Stimulated activated CD4-positive, alpha-beta T cell treated with anti-CD3 and anti-CD28 coated beads, Interleukin-15, amount 100 ng/mL, for 48 hours (primary cell): Measurements from ENCODE around the gene PTPN4.

Experiments used
- DNase-seq, 2 donors: peaks; one replicate each; pipeline ENCODE4 v3.0.0-alpha.2; 2020; ENCODE audit warnings: low read depth in 2 of 2

Gene PTPN4

DNA sequence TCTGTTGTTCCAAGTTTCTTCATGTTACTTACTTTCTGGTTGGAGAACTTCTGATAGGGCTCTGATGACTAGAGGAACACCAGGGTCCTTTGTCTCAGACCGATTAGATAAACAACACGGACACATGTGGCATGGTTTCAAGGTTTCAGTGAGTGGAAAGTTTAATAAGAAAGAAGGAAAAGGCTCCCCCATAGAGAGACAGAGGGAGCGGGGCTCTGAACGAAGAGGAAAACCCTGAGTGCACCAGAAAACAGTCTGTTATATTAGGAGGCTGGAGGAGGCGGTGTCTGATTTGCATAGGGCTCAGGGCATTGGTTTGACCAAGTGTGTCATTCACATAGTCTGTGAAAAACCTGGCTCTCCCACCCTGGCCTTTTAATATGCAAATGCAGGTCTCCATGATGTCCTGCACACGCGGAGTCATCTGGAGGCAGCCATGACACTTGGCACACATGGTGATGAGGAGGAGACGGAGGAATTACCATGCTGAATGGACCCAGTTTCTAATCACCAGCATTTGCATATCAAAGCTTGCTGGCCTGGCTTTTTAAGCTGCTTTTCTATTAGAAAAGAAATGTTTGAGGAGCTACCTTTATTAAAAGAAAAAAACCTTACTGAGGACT, 94.2 kb downstream of the PTPN4 start:
- no peak for DNase-seq

DNA sequence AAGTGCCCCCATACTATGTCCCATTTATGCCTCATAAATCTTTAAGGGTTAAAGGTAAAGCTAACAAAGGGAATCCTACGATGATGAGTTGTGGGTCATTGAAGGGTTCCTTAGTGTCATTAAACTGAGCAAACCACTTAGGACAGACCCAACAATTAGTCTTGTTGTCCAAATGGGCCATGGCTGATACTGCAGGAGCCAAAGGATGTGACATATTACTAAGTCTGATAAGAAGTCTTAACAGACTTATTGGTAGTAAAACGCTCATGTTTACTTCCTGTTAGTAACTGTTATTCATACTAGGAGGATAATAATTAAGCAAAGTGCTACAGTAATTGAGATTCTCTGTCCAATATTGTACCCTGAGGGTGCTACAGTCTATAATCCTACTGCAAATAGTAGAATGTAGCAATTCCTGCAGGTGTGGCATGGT, 96.8 kb downstream of the PTPN4 start:
- DNase-seq = no peak

DNA sequence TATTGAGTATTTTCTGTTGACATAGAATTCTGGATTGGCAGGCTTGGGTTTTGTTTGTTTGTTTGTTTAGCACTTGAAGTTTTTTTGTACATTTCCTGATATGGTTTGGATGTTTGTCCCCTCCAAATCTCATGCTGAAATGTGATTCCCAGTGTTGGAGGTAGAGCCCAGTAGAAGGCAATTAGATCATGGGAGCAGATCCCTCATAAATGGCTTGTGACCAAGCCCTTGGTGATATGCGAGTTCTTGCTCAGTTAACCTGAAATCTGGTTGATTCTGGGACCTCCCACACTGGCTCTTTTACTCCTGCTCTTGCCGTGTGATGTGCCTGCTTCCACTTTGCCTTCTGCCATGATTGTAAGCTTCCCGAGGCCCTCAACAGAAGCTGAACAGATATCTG, 98.0 kb downstream of the PTPN4 start:
- DNase-seq = no peak

DNA sequence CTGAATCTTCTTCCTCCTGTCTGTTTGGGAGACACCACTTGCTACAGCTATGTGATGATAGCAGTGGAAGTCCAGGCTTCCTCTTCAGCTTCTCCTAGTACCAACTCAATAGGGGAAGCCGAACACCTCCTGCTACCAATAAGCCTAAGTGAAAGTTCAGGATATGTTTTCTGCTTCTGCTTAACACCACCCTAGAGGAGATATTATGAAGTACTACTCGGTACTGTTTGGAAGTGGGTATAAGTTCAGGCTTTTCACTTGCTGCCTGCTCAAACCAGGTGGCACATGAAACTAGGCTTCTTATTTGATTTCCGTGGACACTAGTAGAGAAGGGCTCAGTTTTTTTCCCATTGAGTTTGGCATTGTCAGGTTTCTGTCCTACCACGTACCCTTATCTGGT, 99.8 kb downstream of the PTPN4 start:
- no peak for DNase-seq

DNA sequence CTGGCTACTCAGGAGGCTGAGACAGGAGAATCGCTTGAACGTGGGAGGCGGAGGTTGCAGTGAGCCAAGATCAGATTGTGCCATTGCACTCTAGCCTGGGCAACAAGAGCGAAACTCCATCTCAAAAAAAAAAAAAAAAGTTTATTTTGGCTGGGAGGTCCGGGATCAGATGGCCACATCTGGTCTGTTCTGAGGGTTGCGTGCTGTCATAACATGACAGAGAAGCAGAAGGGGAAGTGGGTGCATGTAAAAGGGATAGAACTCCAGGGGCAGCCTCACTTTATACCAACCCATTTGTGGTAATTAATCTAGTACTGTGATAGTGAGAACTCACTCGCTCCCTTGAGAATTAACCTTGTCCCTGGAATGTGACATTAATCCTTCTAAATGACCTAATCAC, 101.2 kb downstream of the PTPN4 start:
- DNase-seq = no peak

DNA sequence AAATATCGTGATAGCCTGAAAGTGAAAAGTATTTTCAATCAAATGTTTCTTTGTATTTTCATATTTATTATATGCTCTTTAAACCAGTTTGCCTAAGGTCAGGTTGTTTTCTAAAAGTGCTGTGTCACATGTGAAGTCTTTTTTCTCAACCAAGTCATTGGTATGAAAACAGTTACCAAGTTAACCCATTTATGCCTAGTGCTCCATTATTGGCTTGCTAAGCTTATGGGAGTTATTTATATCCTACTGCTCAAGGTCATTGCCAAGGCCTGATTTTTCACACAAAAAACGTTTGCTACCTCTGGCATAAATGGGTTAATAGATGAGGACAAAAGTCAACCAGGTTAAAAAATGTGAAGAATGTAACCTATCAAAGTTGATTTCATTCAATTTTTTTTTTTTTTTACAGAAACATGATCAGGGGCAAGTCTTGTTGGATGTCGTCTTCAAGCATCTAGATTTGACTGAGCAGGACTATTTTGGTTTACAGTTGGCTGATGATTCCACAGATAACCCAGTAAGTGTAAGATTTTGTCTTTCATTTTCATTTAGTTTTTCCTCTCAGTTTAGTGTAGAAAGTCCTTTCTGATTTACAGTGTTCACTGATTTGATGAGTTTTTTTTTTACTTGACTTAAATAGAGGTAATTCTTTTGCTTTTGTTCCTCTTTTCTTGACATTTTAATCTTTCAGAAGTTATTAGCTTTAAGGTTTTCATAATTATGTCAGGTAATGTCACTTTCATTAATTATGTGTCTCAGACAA, 102.6 kb downstream of the PTPN4 start:
- no peak for DNase-seq

DNA sequence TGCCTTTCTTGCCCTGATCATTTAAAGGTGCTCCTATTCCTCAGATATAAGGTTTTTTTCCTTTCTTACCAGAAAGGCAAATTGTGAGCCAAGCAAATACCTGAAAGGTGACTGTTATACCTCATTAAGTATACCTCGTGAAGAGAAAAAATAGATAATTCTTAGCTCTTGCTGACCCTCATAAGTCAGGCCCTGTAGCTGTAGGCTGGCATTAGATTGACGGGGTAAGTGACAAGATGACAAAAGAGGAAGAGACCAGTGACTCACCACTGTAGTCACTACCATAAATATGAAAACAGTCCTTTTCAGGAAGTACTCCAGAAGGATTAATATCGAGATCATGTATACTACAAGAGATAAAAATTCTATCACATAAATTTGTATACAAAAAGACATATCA, 104.6 kb downstream of the PTPN4 start:
- no peak for DNase-seq

DNA sequence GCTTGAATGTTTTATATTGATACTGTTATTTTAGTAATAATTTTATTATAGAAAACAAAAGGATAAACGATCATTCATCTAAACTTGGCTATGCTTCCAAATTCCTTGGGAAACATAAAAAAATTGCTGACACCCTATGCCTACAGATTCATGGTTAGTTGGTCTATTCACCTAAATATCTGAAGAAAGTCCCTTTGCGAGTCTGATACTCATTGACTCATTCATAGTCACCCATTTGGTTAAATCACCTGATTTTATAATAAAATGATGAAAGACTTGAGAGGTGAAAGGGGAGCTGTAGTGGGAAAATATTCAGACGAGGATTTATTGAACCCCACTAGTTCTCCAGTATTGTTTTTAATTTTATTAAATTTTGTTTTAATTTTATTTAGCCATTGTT, 112.0 kb downstream of the PTPN4 start:
- no peak for DNase-seq

DNA sequence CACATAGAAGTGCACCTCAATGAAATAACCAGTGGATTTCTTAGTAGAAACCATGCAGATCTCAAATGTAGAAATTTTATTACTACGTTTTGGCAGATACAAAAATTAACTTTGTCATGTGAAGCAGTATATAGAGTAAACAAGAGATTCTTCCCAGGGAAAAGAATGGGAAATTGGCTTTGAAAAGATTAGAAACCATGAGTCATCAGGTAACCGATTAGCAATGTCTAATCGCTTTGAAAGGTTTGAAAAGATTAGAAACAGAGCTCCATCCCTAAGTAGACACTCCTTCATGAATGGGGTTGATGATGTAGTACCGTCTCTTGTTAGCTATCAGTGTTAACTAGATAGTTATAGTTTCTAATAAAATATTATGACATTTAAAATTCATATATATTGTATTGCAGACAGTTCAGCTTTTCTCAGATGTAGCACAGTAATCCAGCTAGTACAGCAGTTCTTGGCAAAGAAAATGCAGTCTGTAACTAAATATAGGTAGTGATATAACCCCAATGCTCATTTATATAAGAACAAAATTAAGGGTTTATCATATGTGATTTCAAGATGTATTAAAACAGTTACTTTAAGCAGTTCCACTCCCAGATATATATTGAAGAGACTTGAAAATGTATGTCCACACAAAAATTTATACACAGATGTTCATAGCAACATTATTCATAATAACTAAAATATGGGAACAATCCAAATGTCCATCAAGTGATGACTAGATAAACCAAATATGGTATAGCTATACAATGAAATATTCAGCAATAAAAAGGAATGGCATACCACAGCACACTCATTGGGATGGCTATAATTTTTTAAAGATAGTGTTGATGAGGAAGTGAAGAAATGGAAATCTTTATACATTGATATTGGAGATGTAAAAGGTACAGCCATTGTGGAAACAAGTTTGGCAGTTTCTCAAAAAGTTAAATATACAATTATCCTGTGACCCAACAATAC, 113.9 kb downstream of the PTPN4 start:
- DNase-seq = no peak

DNA sequence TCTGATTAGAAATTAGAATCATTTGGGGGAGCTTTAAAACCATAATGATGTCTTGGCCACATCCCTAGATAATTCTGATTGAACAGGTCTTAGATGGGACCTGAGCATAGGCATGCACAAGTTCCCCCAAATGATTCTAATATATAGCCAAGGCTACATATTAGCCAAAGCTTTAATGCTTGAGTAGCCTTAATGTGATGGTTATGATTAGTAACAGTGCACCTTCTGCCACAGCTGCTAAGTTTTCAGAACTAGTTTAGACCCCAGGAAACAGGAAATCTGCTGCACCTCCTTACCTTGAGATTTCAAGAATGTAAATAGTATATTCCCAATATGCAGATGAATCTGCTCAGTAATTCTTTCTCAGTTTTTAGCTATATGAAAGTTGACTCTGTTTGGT, 119.8 kb downstream of the PTPN4 start:
- DNase-seq = no peak

DNA sequence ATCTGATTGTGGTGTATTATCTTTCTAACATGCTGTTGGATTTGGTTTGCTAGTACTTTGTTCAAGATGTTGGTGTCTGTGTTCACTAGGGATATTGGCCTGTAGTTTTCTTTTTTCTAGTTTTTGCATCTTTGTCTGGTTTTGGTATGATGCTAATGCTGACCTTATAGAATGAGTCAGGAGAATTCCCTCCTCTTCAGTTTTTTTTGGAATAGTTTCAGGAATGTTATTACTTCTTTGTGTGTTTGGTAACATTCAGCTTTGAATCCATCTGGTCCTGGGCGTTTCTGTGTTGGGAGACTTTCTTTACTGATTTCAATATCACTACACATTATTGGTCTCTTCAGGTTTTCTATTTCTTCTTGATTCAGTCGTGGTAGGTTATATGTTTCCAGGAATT, 129.0 kb downstream of the PTPN4 start:
- DNase-seq = no peak

DNA sequence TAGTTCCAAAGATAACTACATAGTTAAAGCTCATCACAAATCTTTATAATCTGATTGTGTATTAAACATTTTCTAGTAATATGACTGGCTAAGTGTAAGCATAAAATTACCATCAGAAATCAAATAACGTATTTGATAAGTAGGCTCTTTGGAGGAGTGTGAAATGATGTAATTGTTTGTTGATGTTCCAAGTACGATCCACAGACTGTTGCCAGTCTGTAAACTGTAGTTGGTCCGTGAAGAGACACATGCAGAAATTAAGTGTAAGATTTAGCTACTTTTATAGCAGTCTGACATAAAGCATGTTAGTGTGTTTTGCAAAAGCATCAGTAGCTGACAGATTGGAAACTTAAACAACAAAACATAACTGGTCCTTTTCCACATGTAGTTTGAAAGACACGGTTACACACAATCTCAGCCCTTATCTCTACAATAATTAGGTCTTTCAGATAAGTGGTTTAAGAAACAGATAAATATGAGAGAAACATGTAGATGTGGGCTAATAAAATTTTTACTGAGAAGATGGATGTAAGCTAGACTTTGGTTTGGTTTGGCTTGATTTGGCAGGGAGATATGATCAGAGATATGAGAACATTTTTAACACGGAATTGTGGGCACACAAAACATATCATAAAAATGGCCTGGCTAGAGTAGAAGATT, 138.1 kb downstream of the PTPN4 start:
- DNase-seq = no peak

DNA sequence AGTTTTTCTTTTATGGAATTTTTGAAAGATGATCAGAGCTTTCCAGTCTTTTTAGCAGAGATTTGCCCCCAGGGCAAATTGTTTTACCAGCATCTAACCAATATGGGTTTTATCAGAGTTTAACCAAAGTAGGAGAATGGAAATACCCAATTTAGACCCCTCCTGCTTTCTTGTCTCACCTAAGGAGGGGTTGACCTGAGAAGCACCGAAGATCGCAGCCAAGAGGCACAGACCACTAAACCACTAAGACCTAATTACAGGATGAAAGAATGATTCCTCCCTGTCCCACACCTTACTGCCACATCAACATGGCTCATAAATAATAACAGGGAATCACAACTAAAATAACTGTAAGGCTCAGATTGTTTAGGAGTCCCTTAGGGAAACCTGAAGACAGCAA, 141.3 kb downstream of the PTPN4 start:
- DNase-seq = no peak

DNA sequence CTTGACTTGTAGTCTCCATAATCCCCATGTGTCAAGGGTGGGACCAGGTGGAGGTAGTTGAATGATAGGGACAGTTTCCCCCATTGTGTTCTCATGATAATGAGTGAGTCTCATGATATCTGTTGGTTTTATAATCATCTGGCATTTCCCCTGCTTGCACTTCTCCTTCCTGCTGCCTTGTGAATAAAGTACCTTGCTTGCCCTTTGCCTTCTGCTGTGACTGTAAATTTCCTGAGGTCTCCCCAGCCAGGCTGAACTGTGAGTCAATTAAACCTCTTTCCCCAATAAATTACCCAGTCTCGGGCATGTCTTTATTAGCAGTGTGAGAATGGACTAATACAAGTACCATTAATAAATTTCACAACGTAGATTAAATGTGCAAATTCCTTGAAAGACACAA, 150.8 kb downstream of the PTPN4 start:
- no peak for DNase-seq

DNA sequence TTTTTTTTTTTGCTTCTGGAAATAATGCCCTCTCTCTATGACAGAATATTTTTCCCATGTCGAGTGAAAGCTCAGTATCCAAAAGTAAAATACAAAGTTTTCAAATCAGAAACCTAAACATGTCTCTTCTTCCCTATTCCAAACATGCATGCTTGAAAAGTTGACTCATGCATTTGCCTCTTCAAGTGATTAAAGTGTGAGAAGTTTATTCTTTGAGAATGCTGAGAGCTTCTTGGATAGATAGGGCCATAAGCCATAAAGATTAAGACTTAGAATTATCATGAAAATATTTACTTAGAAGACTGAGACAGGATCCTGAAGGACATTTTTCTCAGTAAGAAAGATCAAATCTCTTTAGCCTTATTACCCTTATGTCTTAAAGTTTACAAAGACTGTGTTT, 154.5 kb downstream of the PTPN4 start:
- no peak for DNase-seq

DNA sequence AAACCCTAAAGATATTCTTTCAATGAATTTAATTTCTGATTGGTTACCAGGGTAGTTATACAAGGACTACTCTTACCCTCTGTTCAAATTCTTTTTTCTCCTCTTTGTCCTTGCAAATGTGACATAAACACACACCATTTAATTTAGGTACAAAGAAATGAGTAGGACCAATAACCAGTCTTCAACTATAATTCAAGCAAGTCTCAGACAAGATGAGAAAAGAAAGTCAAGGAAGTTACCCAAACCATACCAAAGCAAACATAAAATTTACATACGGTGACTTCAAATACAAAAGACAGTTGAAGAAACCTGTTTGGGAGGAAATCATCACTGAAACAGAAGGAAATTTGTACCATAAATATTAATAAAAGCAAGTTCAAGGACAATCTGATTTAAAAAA, 162.1 kb downstream of the PTPN4 start:
- no peak for DNase-seq

DNA sequence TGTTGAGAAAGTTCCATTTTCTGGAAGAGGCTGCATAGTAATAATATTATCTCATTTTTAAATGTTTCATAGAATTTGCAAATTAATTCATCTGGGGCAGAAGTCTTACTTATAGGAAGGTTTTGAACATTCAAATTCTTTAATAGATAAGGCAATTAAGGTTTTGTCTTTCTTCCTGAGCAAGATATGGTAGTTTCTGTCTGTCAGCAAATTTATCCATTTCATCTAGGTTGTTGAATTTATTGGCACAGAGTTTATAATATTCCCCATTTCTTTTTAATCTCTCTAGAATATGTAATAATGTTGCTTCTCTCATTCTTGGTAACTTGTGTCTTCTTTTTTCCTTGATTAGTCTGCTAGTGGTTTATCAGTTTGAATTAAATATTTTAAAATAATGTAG, 163.0 kb downstream of the PTPN4 start:
- no peak for DNase-seq

DNA sequence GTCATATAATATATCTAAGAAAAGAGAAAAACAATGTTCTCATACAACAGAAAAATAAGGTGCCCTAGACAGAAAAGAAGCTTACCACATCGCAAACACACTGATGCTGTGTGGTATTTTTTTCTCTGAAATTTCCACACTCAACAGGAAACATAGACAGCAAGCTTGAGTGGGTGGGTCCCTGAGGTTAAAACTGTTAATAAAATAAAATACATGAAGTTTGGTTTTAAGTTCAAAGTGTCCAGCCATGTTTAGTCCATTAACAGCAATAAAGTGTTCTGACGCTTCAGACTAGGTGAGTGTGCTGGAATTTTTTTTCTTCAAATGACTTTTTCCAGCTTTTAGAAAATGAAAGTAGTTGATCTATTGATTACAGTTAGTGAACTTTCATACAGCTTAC, 169.8 kb downstream of the PTPN4 start:
- no peak for DNase-seq

DNA sequence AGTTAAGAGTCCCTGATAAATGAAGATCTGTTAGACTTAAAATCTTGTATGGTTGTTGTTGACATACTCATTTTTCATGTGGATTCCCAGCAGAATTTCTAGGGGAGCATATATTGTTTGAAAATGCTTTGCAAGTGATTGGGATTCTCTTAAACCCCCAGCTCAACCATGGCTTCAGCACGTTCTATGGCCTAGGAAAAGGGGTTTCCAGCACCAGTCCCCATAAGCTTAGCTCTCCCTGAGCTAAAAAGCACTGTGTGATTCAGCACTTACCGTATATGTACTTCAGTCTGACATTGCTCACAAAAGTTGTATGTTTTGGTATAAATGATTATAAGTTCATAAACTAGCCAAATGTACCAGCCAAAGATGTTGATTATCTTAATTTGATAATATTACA, 173.1 kb downstream of the PTPN4 start:
- DNase-seq = no peak

DNA sequence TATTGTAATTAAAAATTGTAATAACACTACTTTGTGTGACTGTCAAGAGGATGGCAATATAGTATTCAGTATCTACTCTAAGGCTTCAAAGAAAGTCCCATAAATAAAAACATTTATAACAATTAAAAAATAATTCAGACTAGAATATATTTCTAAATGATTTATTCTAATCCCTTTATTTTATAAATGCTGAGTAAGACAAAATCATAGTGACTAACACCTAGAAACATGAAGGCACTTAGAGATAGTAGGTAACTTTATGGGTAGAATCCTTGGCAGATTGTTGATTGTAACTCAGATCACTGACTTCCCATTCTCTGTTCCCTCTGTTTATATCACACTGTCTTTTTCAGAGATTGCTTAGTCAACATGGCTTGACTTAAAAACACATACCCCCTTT, 174.6 kb downstream of the PTPN4 start:
- no peak for DNase-seq

DNA sequence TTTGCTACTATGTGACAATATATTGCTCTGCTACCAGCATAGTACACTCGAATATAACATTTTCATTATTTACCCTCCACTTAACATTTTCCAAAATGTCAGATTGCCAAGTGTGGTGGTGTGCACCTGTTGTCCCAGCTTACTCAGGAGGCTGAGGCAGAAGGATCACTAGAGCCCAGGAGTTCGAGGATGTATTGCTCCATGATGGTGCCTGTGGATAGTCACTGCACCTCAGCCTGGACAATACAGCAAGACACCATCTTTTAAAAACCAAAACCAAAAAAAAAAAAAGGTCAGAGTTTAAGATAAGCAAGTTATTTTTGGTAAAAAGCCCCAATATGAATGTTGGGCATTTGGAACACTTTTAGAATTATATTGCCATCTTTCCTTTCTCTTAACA, 178.0 kb downstream of the PTPN4 start:
- DNase-seq = no peak

DNA sequence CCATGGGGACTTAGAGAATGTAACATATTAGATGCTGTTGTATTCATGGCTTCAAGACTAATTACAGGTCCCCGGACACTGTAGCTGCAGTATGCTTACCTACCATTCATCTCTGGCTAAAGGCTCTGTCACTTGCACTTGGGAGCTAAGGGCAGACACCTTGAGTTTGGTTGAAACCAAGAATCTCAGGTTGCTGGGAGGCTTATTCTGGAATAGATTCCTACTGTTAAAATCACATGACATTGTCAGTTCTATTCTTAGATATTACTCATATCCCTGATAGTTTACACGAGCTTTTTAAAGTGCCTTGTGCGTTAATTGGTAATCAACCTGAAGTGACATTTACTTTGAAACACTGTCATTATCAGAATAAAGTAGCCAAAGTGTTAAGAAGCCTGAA, 180.2 kb downstream of the PTPN4 start:
- DNase-seq = no peak
